Measurements from ENCODE around the gene DPEP1.

- TF ChIP-seq CTCF (IDR thresholded peaks at IDR 0.05) (no peak), EP300 (IDR thresholded peaks at IDR 0.05) (no peak), POLR2A (IDR thresholded peaks at IDR 0.05) (no peak)
Measured at GRCh38 chr16:89596957-89597649, 16.3 kb upstream of the DPEP1 start.
